A549 (cell line): ENCODE results near the gene RPS6KA6.

Experiments
- JUNB ChIP-seq: fragments of >200 bp; sonication (Bioruptor Twin); formaldehyde crosslinking; IDR thresholded peaks from 2 replicates; pipeline ENCODE4 v1.6.1; 2016
- TF ChIP-seq, protein P1 (sequence below): fragments of >200 bp; sonication (Bioruptor Twin); formaldehyde crosslinking; IDR thresholded peaks from 3 replicates; pipeline ENCODE4 v1.5.1; 2016

DNA sequence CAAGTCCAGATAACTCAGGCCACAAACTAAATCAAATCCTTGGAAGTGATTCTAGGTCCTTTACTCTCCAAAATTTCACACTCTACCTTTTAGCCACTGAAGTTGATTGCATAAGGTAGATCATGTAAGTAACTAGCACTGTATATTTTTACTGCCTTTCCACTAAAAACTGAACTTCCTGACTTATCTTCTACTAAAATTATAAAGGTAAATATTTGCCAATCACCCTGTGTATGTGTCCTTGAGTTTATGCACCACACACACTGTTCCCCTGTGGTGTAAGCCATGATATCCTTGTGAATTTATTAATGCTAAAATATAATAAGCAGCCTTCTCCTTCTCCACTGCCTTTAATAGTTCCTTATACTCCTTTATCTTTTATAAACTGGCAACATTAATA is 25.6 kb downstream of the RPS6KA6 start:
- TF ChIP-seq JUNB, result no peak
- TF ChIP-seq, protein P1, sequence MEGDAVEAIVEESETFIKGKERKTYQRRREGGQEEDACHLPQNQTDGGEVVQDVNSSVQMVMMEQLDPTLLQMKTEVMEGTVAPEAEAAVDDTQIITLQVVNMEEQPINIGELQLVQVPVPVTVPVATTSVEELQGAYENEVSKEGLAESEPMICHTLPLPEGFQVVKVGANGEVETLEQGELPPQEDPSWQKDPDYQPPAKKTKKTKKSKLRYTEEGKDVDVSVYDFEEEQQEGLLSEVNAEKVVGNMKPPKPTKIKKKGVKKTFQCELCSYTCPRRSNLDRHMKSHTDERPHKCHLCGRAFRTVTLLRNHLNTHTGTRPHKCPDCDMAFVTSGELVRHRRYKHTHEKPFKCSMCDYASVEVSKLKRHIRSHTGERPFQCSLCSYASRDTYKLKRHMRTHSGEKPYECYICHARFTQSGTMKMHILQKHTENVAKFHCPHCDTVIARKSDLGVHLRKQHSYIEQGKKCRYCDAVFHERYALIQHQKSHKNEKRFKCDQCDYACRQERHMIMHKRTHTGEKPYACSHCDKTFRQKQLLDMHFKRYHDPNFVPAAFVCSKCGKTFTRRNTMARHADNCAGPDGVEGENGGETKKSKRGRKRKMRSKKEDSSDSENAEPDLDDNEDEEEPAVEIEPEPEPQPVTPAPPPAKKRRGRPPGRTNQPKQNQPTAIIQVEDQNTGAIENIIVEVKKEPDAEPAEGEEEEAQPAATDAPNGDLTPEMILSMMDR, result no peak
